PC-3 (cell line): Measurements from ENCODE around the gene ABCF1. TPM values are rescaled to one million over a fixed set of nuclear protein-coding genes. Genes with fewer than 3 reads are reported as not detected.

Experiments used
- ATAC-seq: fragments of 200-7000 bp; cut with Tn5 transposase; 2 replicates; pipeline ENCODE4 v1.9.1; 2020; ENCODE audit warnings: mild to moderate bottlenecking, moderate library complexity
- BruUV-seq: library from RNA; stranded (reverse); fragments of 400-500 nt; replicated peaks from 2 replicates; lab custom pipeline; 2021; lab: Mats Ljungman, UMichigan
- CTCF ChIA-PET: fragments of 300-600 bp; sonication (Branson Sonifier 250); formaldehyde crosslinking; loops from one replicate; lab custom pipeline; 2022; ENCODE audit warnings: antibody characterized with exemption; lab: Charles Lee
- POLR2A ChIA-PET: fragments of 300-600 bp; sonication (Branson Sonifier 250); formaldehyde crosslinking; loops from one replicate; lab custom pipeline; 2022; ENCODE audit warnings: antibody characterized with exemption; ENCODE audit not compliant: unreplicated experiment; lab: Charles Lee
- DNase-seq: peaks from one replicate; pipeline ENCODE4 v3.0.0-alpha.2; 2015
- H2AFZ ChIP-seq: fragments of 300-600 bp; sonication (generic); 2 replicates; pipeline ENCODE4 v1.6.0; 2016; ENCODE audit warnings: antibody characterized with exemption, low read length
- H3F3A ChIP-seq: fragments of 300-600 bp; sonication (generic); one replicate; pipeline ENCODE4 v1.6.0; 2017; ENCODE audit warnings: antibody characterized with exemption, low read length, control low read depth, mild to moderate bottlenecking; ENCODE audit not compliant: unreplicated experiment
- H3K27ac ChIP-seq: fragments of 300-600 bp; sonication (generic); 2 replicates; pipeline ENCODE4 v1.5.1; 2016; ENCODE audit warnings: mild to moderate bottlenecking, low read length
- H3K27me3 ChIP-seq: fragments of 300-600 bp; sonication (generic); 2 replicates; pipeline ENCODE4 v1.6.1; 2016; ENCODE audit warnings: low read length, mixed read lengths
- H3K36me3 ChIP-seq: fragments of 300-600 bp; sonication (generic); 2 replicates; pipeline ENCODE4 v1.6.1; 2016; ENCODE audit warnings: low read depth, mixed run types, low read length, mixed read lengths
- H3K4me1 ChIP-seq: fragments of 300-600 bp; sonication (generic); 2 replicates; pipeline ENCODE4 v1.5.1; 2016; ENCODE audit warnings: low read length; ENCODE audit not compliant: insufficient read depth
- H3K4me2 ChIP-seq: fragments of 300-600 bp; sonication (generic); 2 replicates; pipeline ENCODE4 v1.6.0; 2016; ENCODE audit warnings: low read length
- H3K4me3 ChIP-seq: fragments of 300-600 bp; sonication (generic); 2 replicates; pipeline ENCODE4 v1.5.1; 2016; ENCODE audit warnings: mild to moderate bottlenecking, low read length, mixed read lengths
- H3K79me2 ChIP-seq: fragments of 300-600 bp; sonication (generic); 2 replicates; pipeline ENCODE4 v1.6.1; 2017; ENCODE audit warnings: low read length, mixed read lengths
- H3K9ac ChIP-seq: fragments of 300-600 bp; sonication (generic); 2 replicates; pipeline ENCODE4 v1.6.0; 2016; ENCODE audit warnings: mild to moderate bottlenecking, low read length
- H3K9me2 ChIP-seq: fragments of 300-600 bp; sonication (generic); replicated peaks from 2 replicates; pipeline ENCODE4 v1.6.1; 2016; ENCODE audit warnings: mixed run types, low read length, mixed read lengths
- H3K9me3 ChIP-seq: fragments of 300-600 bp; sonication (generic); 2 replicates; pipeline ENCODE4 v1.6.1; 2016; ENCODE audit warnings: low read length, mixed read lengths
- H4K20me1 ChIP-seq: fragments of 300-600 bp; sonication (generic); 2 replicates; pipeline ENCODE4 v1.6.1; 2016; ENCODE audit warnings: low read length, mixed read lengths
- EZH2 ChIP-seq: fragments of 300-600 bp; sonication (generic); IDR thresholded peaks from one replicate; pipeline ENCODE4 v1.6.1; 2017; ENCODE audit warnings: antibody characterized with exemption, mild to moderate bottlenecking, low read length; ENCODE audit not compliant: unreplicated experiment
- EZH2phosphoT487 ChIP-seq: fragments of 300-600 bp; sonication (generic); IDR thresholded peaks from 2 replicates; pipeline ENCODE4 v1.6.1; 2018; ENCODE audit warnings: mild to moderate bottlenecking, antibody characterized with exemption, low read length, borderline replicate concordance
- intact Hi-C: fragments of 100-400 bp; cut with micrococcal nuclease; formaldehyde crosslinking; loops from 2 replicates; pipeline ENCODE4 v1.9.0; 2023
- total RNA-seq: library from RNA; depleted of rRNA; stranded (reverse); fragments of >200 nt; gene quantifications from 2 replicates; pipeline ENCODE4 v1.2.3, GENCODE V29; 2014
- TF ChIP-seq, protein P1 (sequence below): fragments of 300-600 bp; sonication (generic); conservative IDR thresholded peaks from 2 replicates; pipeline ENCODE4 v1.5.1; 2017; ENCODE audit warnings: antibody characterized with exemption, low read depth, mild to moderate bottlenecking, low read length

The ABCF1 gene
- total RNA-seq, 1 experiment from 2014 or later, result 67.3 TPM

DNA sequence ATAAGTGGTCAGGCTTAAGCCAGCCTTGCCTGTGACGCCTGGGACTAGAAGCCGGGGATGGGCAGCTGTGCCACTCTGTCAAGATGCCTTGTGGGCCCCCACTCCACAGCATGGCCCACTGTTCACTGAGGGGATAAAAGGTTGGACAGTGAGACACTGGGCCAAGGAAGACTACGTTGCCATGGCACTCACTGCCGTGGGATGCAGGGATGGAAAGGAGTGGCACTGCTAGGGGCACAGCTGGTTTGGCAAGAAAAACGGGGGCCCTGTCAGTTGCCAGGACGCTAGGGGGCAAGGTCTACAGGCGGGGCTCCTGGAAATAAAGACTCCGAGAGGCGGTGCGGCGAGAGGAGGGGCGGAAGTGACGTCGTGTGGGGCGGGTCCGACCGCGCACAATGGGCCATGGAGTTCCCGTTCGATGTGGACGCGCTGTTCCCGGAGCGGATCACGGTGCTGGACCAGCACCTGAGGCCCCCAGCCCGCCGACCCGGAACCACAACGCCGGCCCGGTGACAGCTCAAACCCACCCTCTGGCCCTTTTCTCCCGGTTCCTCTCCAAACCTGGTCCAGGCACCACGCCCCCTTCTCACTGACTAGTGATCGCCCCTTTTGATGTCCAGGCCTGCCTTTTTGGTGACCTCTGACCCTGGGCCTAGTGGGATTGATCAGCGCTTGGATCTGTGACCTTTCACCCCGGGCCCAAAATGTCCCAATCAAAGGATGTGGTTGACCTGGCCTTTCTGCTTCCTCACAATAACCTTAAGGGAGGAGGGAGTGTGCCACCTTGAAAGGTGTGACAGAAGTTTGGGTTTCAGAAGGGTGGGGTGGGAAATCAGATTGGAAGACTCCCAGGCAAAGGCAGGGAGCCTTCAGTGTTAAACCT lies 55.5 kb downstream of the ABCF1 start, which contains the start of gene ATAT1:
ATAT1 (plus strand) TSS at position 391 of the 883 bp plus-strand sequence.
- H2AFZ ChIP-seq, result peak within 1 kb of the TSS; percentile 47
- intact Hi-C loops, result no loop called here
- peak within 1 kb of the TSS; percentile 65 for H3K9ac ChIP-seq
- ChIA-PET CTCF (no interaction called here), POLR2A (no interaction called here)
- TF ChIP-seq EZH2phosphoT487 (no peak), EZH2 (no peak)
- TF ChIP-seq, protein P1, sequence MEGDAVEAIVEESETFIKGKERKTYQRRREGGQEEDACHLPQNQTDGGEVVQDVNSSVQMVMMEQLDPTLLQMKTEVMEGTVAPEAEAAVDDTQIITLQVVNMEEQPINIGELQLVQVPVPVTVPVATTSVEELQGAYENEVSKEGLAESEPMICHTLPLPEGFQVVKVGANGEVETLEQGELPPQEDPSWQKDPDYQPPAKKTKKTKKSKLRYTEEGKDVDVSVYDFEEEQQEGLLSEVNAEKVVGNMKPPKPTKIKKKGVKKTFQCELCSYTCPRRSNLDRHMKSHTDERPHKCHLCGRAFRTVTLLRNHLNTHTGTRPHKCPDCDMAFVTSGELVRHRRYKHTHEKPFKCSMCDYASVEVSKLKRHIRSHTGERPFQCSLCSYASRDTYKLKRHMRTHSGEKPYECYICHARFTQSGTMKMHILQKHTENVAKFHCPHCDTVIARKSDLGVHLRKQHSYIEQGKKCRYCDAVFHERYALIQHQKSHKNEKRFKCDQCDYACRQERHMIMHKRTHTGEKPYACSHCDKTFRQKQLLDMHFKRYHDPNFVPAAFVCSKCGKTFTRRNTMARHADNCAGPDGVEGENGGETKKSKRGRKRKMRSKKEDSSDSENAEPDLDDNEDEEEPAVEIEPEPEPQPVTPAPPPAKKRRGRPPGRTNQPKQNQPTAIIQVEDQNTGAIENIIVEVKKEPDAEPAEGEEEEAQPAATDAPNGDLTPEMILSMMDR, result no peak
- H3K4me3 ChIP-seq, result peak within 1 kb of the TSS; percentile 61
- ATAC-seq (peak; percentile 85), DNase-seq (peak; percentile 60)
- H3K4me1 ChIP-seq, result peaks cover 4% of the 10 kb centered on the region; the same call in 1 of the 2 replicates
- no peaks in the 10 kb centered on the region for H3K9me2 ChIP-seq
- H3K4me2 ChIP-seq, result peak within 1 kb of the TSS; percentile 75
- no peaks in the 10 kb centered on the region for H3K27me3 ChIP-seq
- TSS peak; percentile 45 for BruUV-seq
- no peaks in the 10 kb centered on the region for H3F3A ChIP-seq
- no peaks in the 10 kb centered on the region for H4K20me1 ChIP-seq
- H3K27ac ChIP-seq, result peak within 1 kb of the TSS; percentile 18; the same call in 1 of the 2 replicates
- no peaks in the 10 kb centered on the region for H3K79me2 ChIP-seq
- peaks cover 22% of the 10 kb centered on the region for H3K36me3 ChIP-seq
- H3K9me3 ChIP-seq, result no peaks in the 10 kb centered on the region

DNA sequence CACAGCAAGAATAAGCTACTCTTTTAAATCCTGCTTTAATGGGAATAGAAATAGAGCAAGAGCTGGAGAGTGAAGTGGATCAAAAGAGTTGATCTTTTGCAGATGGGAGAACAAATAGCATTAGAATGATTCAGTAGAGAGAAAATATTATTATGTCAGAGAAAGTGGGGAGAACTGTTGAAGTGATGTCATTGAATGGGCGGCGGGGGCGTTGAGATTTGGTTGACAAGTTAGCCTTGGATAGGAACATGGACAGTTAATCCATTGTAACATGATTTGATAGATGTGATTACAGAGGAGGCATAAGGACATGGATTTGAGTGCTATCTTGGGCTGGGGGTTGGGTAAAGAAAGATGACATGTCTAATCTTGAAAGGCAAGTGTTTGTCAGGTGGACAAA lies 64.6 kb downstream of the ABCF1 start:
- intact Hi-C loops, result no loop called here
- DNase-seq (no peak), ATAC-seq (no peak)
- POLR2A ChIA-PET, result no interaction called here
- no peak overlapping the region for H3K4me3 ChIP-seq
- no peak overlapping the region for H3K4me2 ChIP-seq
- H3F3A ChIP-seq, result no peaks in the 10 kb centered on the region
- no peaks in the 10 kb centered on the region for H3K79me2 ChIP-seq
- H3K9me2 ChIP-seq, result no peaks in the 10 kb centered on the region
- no TSS peak for BruUV-seq
- H3K27ac ChIP-seq, result no peak overlapping the region
- no peaks in the 10 kb centered on the region for H3K9me3 ChIP-seq
- peaks cover 7% of the 10 kb centered on the region; the same call in 1 of the 2 replicates for H3K4me1 ChIP-seq
- H3K9ac ChIP-seq, result no peak overlapping the region
- no peaks in the 10 kb centered on the region for H3K27me3 ChIP-seq
- CTCF ChIA-PET, result no interaction called here
- peaks cover 10% of the 10 kb centered on the region for H3K36me3 ChIP-seq
- H2AFZ ChIP-seq, result no peak overlapping the region
- no peaks in the 10 kb centered on the region for H4K20me1 ChIP-seq
- TF ChIP-seq, protein P1, result no peak
- TF ChIP-seq EZH2, result no peak
- TF ChIP-seq EZH2phosphoT487, result no peak
